Measurements from ENCODE around the gene BPIFB6. TPM values are rescaled to one million over a fixed set of nuclear protein-coding genes. Genes with fewer than 3 reads are reported as not detected.

Gene BPIFB6
- total and polyA plus RNA-seq, 4 donors = not detected

DNA sequence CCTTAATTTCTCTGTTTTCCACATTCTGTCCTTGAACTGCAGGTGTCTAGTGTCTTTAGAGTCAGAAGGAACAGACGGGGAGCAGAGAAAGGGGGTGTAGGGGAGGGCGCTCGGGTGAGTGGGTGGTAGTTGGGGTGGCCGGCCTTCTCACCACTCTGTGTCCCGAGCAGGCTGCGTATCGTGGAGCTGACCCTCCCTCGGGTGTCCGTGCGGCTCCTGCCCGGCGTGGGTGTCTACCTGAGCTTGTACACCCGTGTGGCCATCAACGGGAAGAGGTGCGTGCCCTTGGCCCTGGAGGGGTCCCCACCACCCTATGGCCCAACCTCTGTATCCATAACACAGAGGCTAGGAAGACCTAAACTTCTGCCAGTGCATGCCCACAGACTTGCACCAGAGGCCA, 53.3 kb downstream of the BPIFB6 start:
- no peak for DNase-seq (ENCODE audit: low spot score)
- WGBS = 93% methylated on average over 15 of the region's 15 CpGs

More for the DNA sequence above, 53.3 kb downstream of the BPIFB6 start:
- no peak overlapping the region for H3K27ac ChIP-seq (ENCODE audit: low read depth in 1 of 2, low read length in 2 of 2)
- no peak overlapping the region for H3K4me3 ChIP-seq (ENCODE audit: low read depth in 1 of 3, low read length in 3 of 3)
- no peaks in the 10 kb centered on the region for H3K9me3 ChIP-seq (ENCODE audit: control insufficient read depth in 4 of 4, low read length in 3 of 4)
- no peak overlapping the region for H3K9ac ChIP-seq (ENCODE audit: low read depth in 1 of 2, low read length in 2 of 2)
- no peaks in the 10 kb centered on the region for H3K4me1 ChIP-seq (ENCODE audit: control insufficient read depth in 4 of 4, insufficient read depth in 4 of 4, low read length in 3 of 4)
- TF ChIP-seq JUND (IDR thresholded peaks at IDR 0.05) (no peak), RAD21 (IDR thresholded peaks at IDR 0.05) (no peak), HNF4A (conservative IDR thresholded peaks at IDR 0.05) (no peak), NR2F2 (IDR thresholded peaks at IDR 0.05) (no peak), YY1 (IDR thresholded peaks at IDR 0.05) (no peak), MAX (IDR thresholded peaks at IDR 0.05) (no peak), TAF1 (conservative IDR thresholded peaks at IDR 0.05) (no peak), ZBTB33 (IDR thresholded peaks at IDR 0.05) (no peak), GABPA (IDR thresholded peaks at IDR 0.05 in 1 of 2, conservative IDR thresholded peaks at IDR 0.05 in 1 of 2) (no peak), SP1 (IDR thresholded peaks at IDR 0.05) (no peak)
- TF ChIP-seq, protein P1, sequence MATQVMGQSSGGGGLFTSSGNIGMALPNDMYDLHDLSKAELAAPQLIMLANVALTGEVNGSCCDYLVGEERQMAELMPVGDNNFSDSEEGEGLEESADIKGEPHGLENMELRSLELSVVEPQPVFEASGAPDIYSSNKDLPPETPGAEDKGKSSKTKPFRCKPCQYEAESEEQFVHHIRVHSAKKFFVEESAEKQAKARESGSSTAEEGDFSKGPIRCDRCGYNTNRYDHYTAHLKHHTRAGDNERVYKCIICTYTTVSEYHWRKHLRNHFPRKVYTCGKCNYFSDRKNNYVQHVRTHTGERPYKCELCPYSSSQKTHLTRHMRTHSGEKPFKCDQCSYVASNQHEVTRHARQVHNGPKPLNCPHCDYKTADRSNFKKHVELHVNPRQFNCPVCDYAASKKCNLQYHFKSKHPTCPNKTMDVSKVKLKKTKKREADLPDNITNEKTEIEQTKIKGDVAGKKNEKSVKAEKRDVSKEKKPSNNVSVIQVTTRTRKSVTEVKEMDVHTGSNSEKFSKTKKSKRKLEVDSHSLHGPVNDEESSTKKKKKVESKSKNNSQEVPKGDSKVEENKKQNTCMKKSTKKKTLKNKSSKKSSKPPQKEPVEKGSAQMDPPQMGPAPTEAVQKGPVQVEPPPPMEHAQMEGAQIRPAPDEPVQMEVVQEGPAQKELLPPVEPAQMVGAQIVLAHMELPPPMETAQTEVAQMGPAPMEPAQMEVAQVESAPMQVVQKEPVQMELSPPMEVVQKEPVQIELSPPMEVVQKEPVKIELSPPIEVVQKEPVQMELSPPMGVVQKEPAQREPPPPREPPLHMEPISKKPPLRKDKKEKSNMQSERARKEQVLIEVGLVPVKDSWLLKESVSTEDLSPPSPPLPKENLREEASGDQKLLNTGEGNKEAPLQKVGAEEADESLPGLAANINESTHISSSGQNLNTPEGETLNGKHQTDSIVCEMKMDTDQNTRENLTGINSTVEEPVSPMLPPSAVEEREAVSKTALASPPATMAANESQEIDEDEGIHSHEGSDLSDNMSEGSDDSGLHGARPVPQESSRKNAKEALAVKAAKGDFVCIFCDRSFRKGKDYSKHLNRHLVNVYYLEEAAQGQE (IDR thresholded peaks at IDR 0.05) = no peak
- TF ChIP-seq, protein P2, sequence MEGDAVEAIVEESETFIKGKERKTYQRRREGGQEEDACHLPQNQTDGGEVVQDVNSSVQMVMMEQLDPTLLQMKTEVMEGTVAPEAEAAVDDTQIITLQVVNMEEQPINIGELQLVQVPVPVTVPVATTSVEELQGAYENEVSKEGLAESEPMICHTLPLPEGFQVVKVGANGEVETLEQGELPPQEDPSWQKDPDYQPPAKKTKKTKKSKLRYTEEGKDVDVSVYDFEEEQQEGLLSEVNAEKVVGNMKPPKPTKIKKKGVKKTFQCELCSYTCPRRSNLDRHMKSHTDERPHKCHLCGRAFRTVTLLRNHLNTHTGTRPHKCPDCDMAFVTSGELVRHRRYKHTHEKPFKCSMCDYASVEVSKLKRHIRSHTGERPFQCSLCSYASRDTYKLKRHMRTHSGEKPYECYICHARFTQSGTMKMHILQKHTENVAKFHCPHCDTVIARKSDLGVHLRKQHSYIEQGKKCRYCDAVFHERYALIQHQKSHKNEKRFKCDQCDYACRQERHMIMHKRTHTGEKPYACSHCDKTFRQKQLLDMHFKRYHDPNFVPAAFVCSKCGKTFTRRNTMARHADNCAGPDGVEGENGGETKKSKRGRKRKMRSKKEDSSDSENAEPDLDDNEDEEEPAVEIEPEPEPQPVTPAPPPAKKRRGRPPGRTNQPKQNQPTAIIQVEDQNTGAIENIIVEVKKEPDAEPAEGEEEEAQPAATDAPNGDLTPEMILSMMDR (IDR thresholded peaks at IDR 0.05; ENCODE audit: low read depth, low read length, missing input control) = no peak
- no peaks in the 10 kb centered on the region for H3K27me3 ChIP-seq (ENCODE audit: control insufficient read depth in 4 of 4, insufficient read depth in 4 of 4, low read length in 3 of 4)
- H3K36me3 ChIP-seq (ENCODE audit: control insufficient read depth in 4 of 4, insufficient read depth in 3 of 4, low read depth in 1 of 4, low read length in 3 of 4) = no peaks in the 10 kb centered on the region
